ENCODE results near the gene RAB33A. TPM values are rescaled to one million over a fixed set of nuclear protein-coding genes. Genes with fewer than 3 reads are reported as not detected.

The RAB33A gene
- polyA plus RNA-seq, 1 donor from 2014 or later: 74.7 TPM

GRCh38 chrX:130211415-130212186 is 39.8 kb downstream of the RAB33A start:
- no peaks in the 10 kb centered on the region for H3F3A ChIP-seq (ENCODE audit: insufficient read depth, low read length, poor library complexity, severe bottlenecking)
- no peaks in the 10 kb centered on the region for H4K20me1 ChIP-seq (ENCODE audit: insufficient read depth)
- no peak overlapping the region for H3K27ac ChIP-seq (ENCODE audit: low read length)
- TF ChIP-seq REST (IDR thresholded peaks at IDR 0.05; ENCODE audit: borderline replicate concordance) (no peak), RAD21 (conservative IDR thresholded peaks at IDR 0.05) (no peak), SMC3 (conservative IDR thresholded peaks at IDR 0.05; ENCODE audit: poor library complexity) (no peak), CTCF (IDR thresholded peaks at IDR 0.05; ENCODE audit: poor library complexity, severe bottlenecking) (no peak), EP300 (conservative IDR thresholded peaks at IDR 0.05; ENCODE audit: poor library complexity, severe bottlenecking) (no peak), MXI1 (conservative IDR thresholded peaks at IDR 0.05; ENCODE audit: poor library complexity, severe bottlenecking) (no peak), TAF1 (IDR thresholded peaks at IDR 0.05; ENCODE audit: low read depth) (no peak), POLR2AphosphoS5 (IDR thresholded peaks at IDR 0.05) (no peak), EZH2 (IDR thresholded peaks at IDR 0.05; ENCODE audit: borderline replicate concordance, insufficient read depth, low read length, poor library complexity, severe bottlenecking) (no peak)
- H3K36me3 ChIP-seq (ENCODE audit: insufficient read depth, low read length): no peaks in the 10 kb centered on the region
- no peak overlapping the region for H2AFZ ChIP-seq (ENCODE audit: low read depth, low read length)
- no peaks in the 10 kb centered on the region for H3K79me2 ChIP-seq (replicated peaks; ENCODE audit: insufficient read depth, low read length)
- no peaks in the 10 kb centered on the region for H3K9me2 ChIP-seq (ENCODE audit: insufficient read depth, low read length)
- no peak overlapping the region for H3K4me2 ChIP-seq (ENCODE audit: low read length)
- no peak overlapping the region for H3K4me3 ChIP-seq (ENCODE audit: low read length)
- H3K27me3 ChIP-seq (ENCODE audit: insufficient read depth, low read depth, low read length): no peaks in the 10 kb centered on the region
- no peaks in the 10 kb centered on the region for H3K9me3 ChIP-seq (ENCODE audit: low read length)
- H3K9ac ChIP-seq (ENCODE audit: low read length): no peak overlapping the region

- Histone ChIP-seq H3K27ac (ENCODE audit: low read length) (no peak overlapping the region), H3K9me3 (ENCODE audit: low read length) (no peaks in the 10 kb centered on the region), H3K36me3 (ENCODE audit: insufficient read depth, low read length) (no peaks in the 10 kb centered on the region), H2AFZ (ENCODE audit: low read depth, low read length) (no peak overlapping the region), H3K79me2 (replicated peaks; ENCODE audit: insufficient read depth, low read length) (no peaks in the 10 kb centered on the region), H3F3A (ENCODE audit: insufficient read depth, low read length, poor library complexity, severe bottlenecking) (no peaks in the 10 kb centered on the region), H3K9me2 (ENCODE audit: insufficient read depth, low read length) (no peaks in the 10 kb centered on the region), H4K20me1 (ENCODE audit: insufficient read depth) (no peaks in the 10 kb centered on the region), H3K9ac (ENCODE audit: low read length) (no peak overlapping the region), H3K4me2 (ENCODE audit: low read length) (no peak overlapping the region), H3K27me3 (ENCODE audit: insufficient read depth, low read depth, low read length) (no peaks in the 10 kb centered on the region), H3K4me3 (ENCODE audit: low read length) (no peak overlapping the region)
- TF ChIP-seq CTCF (IDR thresholded peaks at IDR 0.05; ENCODE audit: poor library complexity, severe bottlenecking): no peak
- TF ChIP-seq EP300 (conservative IDR thresholded peaks at IDR 0.05; ENCODE audit: poor library complexity, severe bottlenecking): no peak
- no peak for TF ChIP-seq TAF1 (IDR thresholded peaks at IDR 0.05; ENCODE audit: low read depth)
- TF ChIP-seq POLR2AphosphoS5 (IDR thresholded peaks at IDR 0.05): no peak
- no peak for TF ChIP-seq SMC3 (conservative IDR thresholded peaks at IDR 0.05; ENCODE audit: poor library complexity)
- TF ChIP-seq REST (IDR thresholded peaks at IDR 0.05; ENCODE audit: borderline replicate concordance): no peak
- no peak for TF ChIP-seq EZH2 (IDR thresholded peaks at IDR 0.05; ENCODE audit: borderline replicate concordance, insufficient read depth, low read length, poor library complexity, severe bottlenecking)
- TF ChIP-seq MXI1 (conservative IDR thresholded peaks at IDR 0.05; ENCODE audit: poor library complexity, severe bottlenecking): no peak
- TF ChIP-seq RAD21 (conservative IDR thresholded peaks at IDR 0.05): no peak
Measured at GRCh38 chrX:130212371-130212770, 40.6 kb downstream of the RAB33A start.
